H9 (cell line): Measurements from ENCODE around the gene SEC11A. TPM values are rescaled to one million over a fixed set of nuclear protein-coding genes. Genes with fewer than 3 reads are reported as not detected.
A peak's percentile ranks its signal among the peaks of the same experiment; 100 is the strongest.

ENCODE experiments used
- DNase-seq: peaks from one replicate; pipeline ENCODE4 v3.0.0-alpha.2; 2017
- H2AFZ ChIP-seq: one replicate; pipeline ENCODE4 v1.6.1; 2013; ENCODE audit warnings: mild to moderate bottlenecking, low read length, control low read depth, moderate library complexity
- H2AK5ac ChIP-seq: 2 replicates; pipeline ENCODE4 v1.6.1; 2013; ENCODE audit warnings: low read length, control low read depth, mixed read lengths; ENCODE audit not compliant: insufficient read length
- H2BK120ac ChIP-seq: one replicate; pipeline ENCODE4 v1.6.1; 2013; ENCODE audit warnings: low read depth, mild to moderate bottlenecking, low read length, control low read depth, inconsistent platforms; ENCODE audit not compliant: poor library complexity, severe bottlenecking
- H2BK12ac ChIP-seq: 2 replicates; pipeline ENCODE4 v1.6.1; 2013; ENCODE audit warnings: low read length, control low read depth, mixed read lengths, low read depth; ENCODE audit not compliant: insufficient read length
- H2BK15ac ChIP-seq: 2 replicates; pipeline ENCODE4 v1.6.1; 2013; ENCODE audit warnings: low read depth, low read length, control low read depth
- H2BK20ac ChIP-seq: one replicate; pipeline ENCODE4 v1.6.1; 2013; ENCODE audit warnings: low read depth, mild to moderate bottlenecking, low read length, control low read depth, inconsistent platforms; ENCODE audit not compliant: poor library complexity, severe bottlenecking
- H2BK5ac ChIP-seq: 2 replicates; pipeline ENCODE4 v1.6.1; 2013; ENCODE audit warnings: low read length, control low read depth, mixed read lengths; ENCODE audit not compliant: insufficient read length
- H3K14ac ChIP-seq: 2 replicates; pipeline ENCODE4 v1.6.1; 2013; ENCODE audit warnings: low read length, control low read depth; ENCODE audit not compliant: insufficient read depth
- H3K18ac ChIP-seq: 2 replicates; pipeline ENCODE4 v1.6.1; 2013; ENCODE audit warnings: low read depth, mild to moderate bottlenecking, mixed read lengths, low read length, control low read depth; ENCODE audit not compliant: insufficient read length
- H3K23ac ChIP-seq: 2 replicates; pipeline ENCODE4 v1.6.1; 2013; ENCODE audit warnings: low read length, control low read depth, mixed read lengths, low read depth; ENCODE audit not compliant: insufficient read length
- H3K23me2 ChIP-seq: 2 replicates; pipeline ENCODE4 v1.6.1; 2013; ENCODE audit warnings: low read depth, mild to moderate bottlenecking, mixed read lengths, low read length, control low read depth; ENCODE audit not compliant: insufficient read length, poor library complexity, severe bottlenecking
- H3K27ac ChIP-seq: 2 replicates; pipeline ENCODE4 v1.5.1; 2013; ENCODE audit warnings: low read length, control low read depth, mixed read lengths, low read depth; ENCODE audit not compliant: insufficient read length
- H3K27me3 ChIP-seq: 2 replicates; pipeline ENCODE4 v1.6.1; 2013; ENCODE audit warnings: low read length, control low read depth, inconsistent platforms; ENCODE audit not compliant: insufficient read depth
- H3K4ac ChIP-seq: 2 replicates; pipeline ENCODE4 v1.6.1; 2013; ENCODE audit warnings: low read depth, mild to moderate bottlenecking, control low read depth, inconsistent platforms, low read length, moderate library complexity
- H3K4me1 ChIP-seq: 2 replicates; pipeline ENCODE4 v1.6.1; 2013; ENCODE audit warnings: low read length, control low read depth, inconsistent platforms; ENCODE audit not compliant: insufficient read depth
- H3K4me2 ChIP-seq: 2 replicates; pipeline ENCODE4 v1.6.1; 2013; ENCODE audit warnings: low read length, control low read depth, mixed read lengths; ENCODE audit not compliant: insufficient read length, insufficient read depth
- H3K56ac ChIP-seq: 2 replicates; pipeline ENCODE4 v1.6.1; 2013; ENCODE audit warnings: low read depth, mild to moderate bottlenecking, mixed read lengths, low read length, control low read depth; ENCODE audit not compliant: insufficient read length
- H3K79me1 ChIP-seq: 2 replicates; pipeline ENCODE4 v1.6.1; 2013; ENCODE audit warnings: low read depth, mild to moderate bottlenecking, moderate library complexity, low read length, control low read depth, inconsistent platforms; ENCODE audit not compliant: insufficient read depth, poor library complexity, severe bottlenecking
- H3K79me2 ChIP-seq: 2 replicates; pipeline ENCODE4 v1.6.1; 2013; ENCODE audit warnings: low read length, control low read depth, inconsistent platforms; ENCODE audit not compliant: insufficient read depth
- H3K9ac ChIP-seq: 2 replicates; pipeline ENCODE4 v1.6.1; 2013; ENCODE audit warnings: low read length, control low read depth, mixed read lengths; ENCODE audit not compliant: insufficient read length; ENCODE audit errors: extremely low read depth
- H3K9me3 ChIP-seq: one replicate; pipeline ENCODE4 v1.6.1; 2013; ENCODE audit warnings: low read depth, low read length, inconsistent platforms; ENCODE audit not compliant: control insufficient read depth
- H3T11ph ChIP-seq: one replicate; pipeline ENCODE4 v1.6.1; 2013; ENCODE audit warnings: mild to moderate bottlenecking, low read length, control low read depth, inconsistent platforms
- H4K20me1 ChIP-seq: one replicate; pipeline ENCODE4 v1.6.1; 2013; ENCODE audit not compliant: control insufficient read depth, insufficient read length, insufficient read depth
- H4K5ac ChIP-seq: 2 replicates; pipeline ENCODE4 v1.6.1; 2013; ENCODE audit warnings: low read depth, mild to moderate bottlenecking, mixed read lengths, low read length, control low read depth; ENCODE audit not compliant: insufficient read length
- H4K8ac ChIP-seq: replicated peaks from 2 replicates; pipeline ENCODE4 v1.6.1; 2013; ENCODE audit warnings: low read length, control low read depth, mixed read lengths, low read depth; ENCODE audit not compliant: insufficient read length
- H4K91ac ChIP-seq: 2 replicates; pipeline ENCODE4 v1.6.1; 2013; ENCODE audit warnings: low read depth, mild to moderate bottlenecking, moderate library complexity, mixed read lengths, low read length, control low read depth; ENCODE audit not compliant: insufficient read length
- H3K27ac Mint-ChIP-seq, 3 experiments: 2 replicates in 2 of 3; 3 replicates in 1 of 3; pipeline ENCODE4 v1.8.0; 2020 to 2021; ENCODE audit warnings: mixed read lengths in 3 of 3, mild to moderate bottlenecking in 1 of 3, moderate library complexity in 1 of 3
- H3K27me3 Mint-ChIP-seq: 2 replicates; pipeline ENCODE4 v1.8.0; 2021; ENCODE audit warnings: low read depth, mild to moderate bottlenecking, moderate library complexity, mixed read lengths
- H3K36me3 Mint-ChIP-seq, 3 experiments: 2 replicates in 2 of 3; 3 replicates in 1 of 3; pipeline ENCODE4 v1.8.0; 2020 to 2021; ENCODE audit warnings: low read depth in 3 of 3, mixed read lengths in 3 of 3; ENCODE audit not compliant: insufficient read depth in 1 of 3
- H3K4me1 Mint-ChIP-seq, 2 experiments: 2 replicates each; pipeline ENCODE4 v1.8.0; 2020; ENCODE audit warnings: mixed read lengths in 2 of 2
- H3K4me3 Mint-ChIP-seq, 2 experiments: 2 replicates in 1 of 2; 3 replicates in 1 of 2; pipeline ENCODE4 v1.8.0; 2020 to 2021; ENCODE audit warnings: mild to moderate bottlenecking in 2 of 2, mixed read lengths in 2 of 2, moderate library complexity in 1 of 2
- H3K9me3 Mint-ChIP-seq, 2 experiments: 2 replicates in 1 of 2; 3 replicates in 1 of 2; pipeline ENCODE4 v1.8.0; 2020; ENCODE audit warnings: mild to moderate bottlenecking in 2 of 2, mixed read lengths in 2 of 2, moderate library complexity in 1 of 2
- CTCF ChIP-seq: fragments of 200-600 bp; sonication (generic); conservative IDR thresholded peaks from 3 replicates; pipeline ENCODE4 v1.8.0; 2021; ENCODE audit warnings: antibody characterized with exemption, mild to moderate bottlenecking
- WGBS: extraction: QIAGEN DNeasy Blood & Tissue Kit; methylation state at CpG from one replicate; pipeline ENCODE4 v1.1.7; 2013; ENCODE audit warnings: missing lambda C conversion rate, low lambda C conversion rate, mixed read lengths; ENCODE audit not compliant: insufficient read length; ENCODE audit errors: extremely low coverage; 5-methylcytosine and 5-hydroxymethylcytosine counted together
- total RNA-seq: library from RNA; stranded (reverse); gene quantifications from 2 replicates; pipeline ENCODE4 v1.2.1, GENCODE V29; 2021

SEC11A gene
- total RNA-seq, 1 experiment from 2014 or later: 250 TPM

GRCh38 chr15:84752700-84753099, 36.8 kb upstream of the SEC11A start:
- H3K18ac ChIP-seq: no peak overlapping the region
- WGBS: no CpG with 5 or more reads among the region's 3 CpGs
- H3T11ph ChIP-seq: no peak overlapping the region
- H3K23ac ChIP-seq: no peak overlapping the region
- H3K9ac ChIP-seq: no peak overlapping the region
- peaks cover 41% of the 10 kb centered on the region; the same call in 1 of the 2 replicates for H3K79me2 ChIP-seq
- no peak overlapping the region for H4K8ac ChIP-seq
- TF ChIP-seq CTCF: no peak
- H2BK15ac ChIP-seq: no peak overlapping the region
- H2BK120ac ChIP-seq: no peak overlapping the region
- no peaks in the 10 kb centered on the region; a peak in 3 of 5 replicates for H3K9me3 Mint-ChIP-seq
- no peak overlapping the region for H2BK20ac ChIP-seq
- no peak overlapping the region for H4K91ac ChIP-seq
- H3K9me3 ChIP-seq: no peaks in the 10 kb centered on the region
- no peak overlapping the region for H3K27ac ChIP-seq
- H2AK5ac ChIP-seq: no peak overlapping the region
- H2BK5ac ChIP-seq: no peak overlapping the region
- peaks cover 1 to 6% (median 4%) of the 10 kb centered on the region in 3 experiments; a peak in 3 of 7 replicates for H3K36me3 Mint-ChIP-seq
- no peak overlapping the region for H3K4me3 Mint-ChIP-seq
- no peak overlapping the region for H3K14ac ChIP-seq
- H3K23me2 ChIP-seq: peaks cover 8% of the 10 kb centered on the region
- no peak overlapping the region for H2AFZ ChIP-seq
- peaks cover 12% of the 10 kb centered on the region for H3K79me1 ChIP-seq
- DNase-seq: no peak
- H3K27ac Mint-ChIP-seq: peak overlapping the region in 1 of 3 experiments; percentile 22; a peak in 2 of 7 replicates
- H3K4me2 ChIP-seq: no peak overlapping the region
- H4K5ac ChIP-seq: no peak overlapping the region
- H3K27me3 ChIP-seq: no peaks in the 10 kb centered on the region
- no peaks in the 10 kb centered on the region for H4K20me1 ChIP-seq
- no peaks in the 10 kb centered on the region for H3K27me3 Mint-ChIP-seq
- H3K56ac ChIP-seq: no peak overlapping the region
- peaks cover 33 to 38% of the 10 kb centered on the region in 2 experiments for H3K4me1 Mint-ChIP-seq
- H3K4me1 ChIP-seq: peaks cover 2% of the 10 kb centered on the region; the same call in 1 of the 2 replicates
- H3K4ac ChIP-seq: no peak overlapping the region
- no peak overlapping the region for H2BK12ac ChIP-seq
